Cardiac fibroblast (primary cell): ENCODE measurements around the gene DNM1.
A peak's percentile ranks its signal among the peaks of the same experiment; 100 is the strongest.

Experiments
- DNase-seq, 2 donors: peaks; one replicate each; pipeline versions ENCODE4 v3.0.0 to v3.0.0-alpha.2; 2010; ENCODE audit warnings: low read depth in 2 of 2
- H3K4me3 ChIP-seq, 2 donors: replicated peaks in 1 of 2; 1 replicate in 1 of 2; 2 replicates in 1 of 2; pipeline ENCODE4 v1.5.1; 2011; ENCODE audit warnings: low read depth in 2 of 2, low read length in 2 of 2, mild to moderate bottlenecking in 2 of 2, moderate library complexity in 1 of 2
- CTCF ChIP-seq: IDR thresholded peaks from one replicate; pipeline ENCODE4 v1.5.1; 2011; ENCODE audit warnings: low read depth, mild to moderate bottlenecking, low read length, inconsistent platforms

The DNM1 gene

GRCh38 chr9:128216781-128217553, 13.8 kb downstream of the DNM1 start:
- peak in 1 of 2 donors; percentile 19 for DNase-seq
- no peak for TF ChIP-seq CTCF
- H3K4me3 ChIP-seq = no peak overlapping the region

GRCh38 chr9:128218172-128218517, 15.0 kb downstream of the DNM1 start:
- peak overlapping the region in 1 of 2 donors; percentile 24 for H3K4me3 ChIP-seq
- no peak for TF ChIP-seq CTCF

GRCh38 chr9:128218518-128219389, 15.6 kb downstream of the DNM1 start:
- H3K4me3 ChIP-seq = peak overlapping the region; percentile 15 to 24
- DNase-seq = peak; percentile 75 to 85
- TF ChIP-seq CTCF = no peak

More at GRCh38 chr9:128218172-128218517, 15.0 kb downstream of the DNM1 start:
- no peak for DNase-seq

GRCh38 chr9:128219831-128220230, 16.7 kb downstream of the DNM1 start:
- DNase-seq = no peak
- no peak overlapping the region for H3K4me3 ChIP-seq
- TF ChIP-seq CTCF = no peak

GRCh38 chr9:128222026-128222425, 18.8 kb downstream of the DNM1 start:
- DNase-seq = no peak
- no peak for TF ChIP-seq CTCF
- H3K4me3 ChIP-seq = no peak overlapping the region

GRCh38 chr9:128222880-128223670, 19.9 kb downstream of the DNM1 start:
- no peak for TF ChIP-seq CTCF
- DNase-seq = no peak
- H3K4me3 ChIP-seq = no peak overlapping the region
